K562 (cell line): ENCODE results near the gene GGT1. TPM values are rescaled to one million over a fixed set of nuclear protein-coding genes. Genes with fewer than 3 reads are reported as not detected.

Source experiments
- CC2D1A ChIP-seq: fragments of 450-650 bp; IDR thresholded peaks from 2 replicates; pipeline ENCODE4 v1.6.1; 2017; ENCODE audit warnings: mild to moderate bottlenecking
- CHD4 ChIP-seq: fragments of 200-600 bp; sonication (generic); IDR thresholded peaks from 3 replicates; pipeline ENCODE4 v1.6.1; 2012; ENCODE audit warnings: low read depth, mild to moderate bottlenecking, mixed read lengths, low read length, inconsistent platforms; ENCODE audit not compliant: insufficient read depth, insufficient replicate concordance, poor library complexity, severe bottlenecking
- E4F1 ChIP-seq: fragments of 250-450 bp; sonication (Bioruptor Pico); IDR thresholded peaks from 2 replicates; pipeline ENCODE4 v1.5.0; 2021; ENCODE audit warnings: mild to moderate bottlenecking, borderline replicate concordance
- ELF2 ChIP-seq: fragments of 250-450 bp; sonication (Bioruptor Pico); IDR thresholded peaks from 2 replicates; pipeline ENCODE4 v1.5.0; 2021; ENCODE audit warnings: mild to moderate bottlenecking
- FOXK2 ChIP-seq, 2 experiments: fragments of 450-650 bp; IDR thresholded peaks in 1 of 2; conservative IDR thresholded peaks in 1 of 2; 2 replicates each; pipeline ENCODE4 v1.6.1; 2016; ENCODE audit warnings: low read depth in 2 of 2, mild to moderate bottlenecking in 1 of 2
- ILF3 ChIP-seq: fragments of 450-650 bp; IDR thresholded peaks from 2 replicates; pipeline ENCODE4 v1.6.1; 2018; ENCODE audit warnings: antibody characterized with exemption, mild to moderate bottlenecking, moderate library complexity, borderline replicate concordance
- KAT2B ChIP-seq: IDR thresholded peaks from one replicate; pipeline ENCODE4 v1.6.1; 2012; ENCODE audit warnings: low read depth, mild to moderate bottlenecking, control low read depth, inconsistent platforms, low read length, moderate library complexity
- MYBL2 ChIP-seq, 2 experiments: fragments of 450-650 bp in 1 of 2; sonication (generic) in 1 of 2; formaldehyde crosslinking in 1 of 2; IDR thresholded peaks; 2 replicates each; pipeline versions ENCODE4 v1.6.1 to v1.8.1; 2017 to 2022; ENCODE audit warnings: borderline replicate concordance in 1 of 2, inconsistent platforms in 1 of 2, low read depth in 1 of 2, mild to moderate bottlenecking in 1 of 2, missing genetic modification reagents in 1 of 2, moderate library complexity in 1 of 2
- RBBP5 ChIP-seq: fragments of 200-600 bp; sonication (generic); IDR thresholded peaks from 2 replicates; pipeline ENCODE4 v1.6.1; 2012; ENCODE audit warnings: borderline replicate concordance, mild to moderate bottlenecking, low read length, control low read depth, inconsistent platforms; ENCODE audit not compliant: insufficient read depth, poor library complexity, severe bottlenecking
- SMAD1 ChIP-seq: fragments of 150-350 bp; IDR thresholded peaks from 2 replicates; pipeline ENCODE4 v1.6.1; 2014; ENCODE audit warnings: low read length, low read depth; ENCODE audit not compliant: partially characterized antibody
- SMARCA4 ChIP-seq: fragments of 450-650 bp; IDR thresholded peaks from 2 replicates; pipeline ENCODE4 v1.6.1; 2016
- SMARCB1 ChIP-seq: IDR thresholded peaks from 2 replicates; pipeline ENCODE4 v1.6.1; 2011; ENCODE audit warnings: improper control_type of control experiment, low read depth; ENCODE audit not compliant: insufficient read length
- TOE1 ChIP-seq, 2 experiments: fragments of 450-650 bp in 1 of 2; sonication (generic) in 1 of 2; formaldehyde crosslinking in 1 of 2; IDR thresholded peaks; 2 replicates each; pipeline versions ENCODE4 v1.7.1 to v1.8.0; 2016 to 2022; ENCODE audit warnings: borderline replicate concordance in 2 of 2, mild to moderate bottlenecking in 2 of 2, antibody characterized with exemption in 1 of 2, inconsistent platforms in 1 of 2, low read depth in 1 of 2, missing genetic modification reagents in 1 of 2, moderate library complexity in 1 of 2
- ZKSCAN3 ChIP-seq: fragments of 250-450 bp; sonication (Bioruptor Pico); IDR thresholded peaks from 2 replicates; pipeline ENCODE4 v1.4.0; 2020
- ZNF165 ChIP-seq: fragments of 250-450 bp; sonication (Bioruptor Pico); IDR thresholded peaks from 2 replicates; pipeline ENCODE4 v1.4.0; 2020; ENCODE audit warnings: borderline replicate concordance
- ZNF184 ChIP-seq: sonication (generic); formaldehyde crosslinking; IDR thresholded peaks from 2 replicates; pipeline ENCODE4 v1.5.0; 2020; ENCODE audit warnings: missing genetic modification reagents
- ZNF232 ChIP-seq: sonication (generic); formaldehyde crosslinking; IDR thresholded peaks from 2 replicates; pipeline ENCODE4 v1.8.0; 2022; ENCODE audit warnings: mild to moderate bottlenecking, missing genetic modification reagents
- ZNF253 ChIP-seq: fragments of 250-450 bp; sonication (Bioruptor Pico); conservative IDR thresholded peaks from 2 replicates; pipeline ENCODE4 v1.6.1; 2021; ENCODE audit warnings: mild to moderate bottlenecking
- ZNF347 ChIP-seq: fragments of 450-650 bp; formaldehyde crosslinking; IDR thresholded peaks from 2 replicates; pipeline ENCODE4 v1.4.0; 2020; ENCODE audit warnings: low read depth, mild to moderate bottlenecking, moderate library complexity
- ZNF395 ChIP-seq: fragments of 200-800 bp; sonication (Bioruptor generic); IDR thresholded peaks from 2 replicates; pipeline ENCODE4 v1.6.1; 2017; ENCODE audit warnings: missing genetic modification characterization, missing compliant biosample characterization
- ZNF699 ChIP-seq: fragments of 250-450 bp; sonication (Bioruptor Pico); IDR thresholded peaks from 2 replicates; pipeline ENCODE4 v1.8.0; 2021; ENCODE audit warnings: mild to moderate bottlenecking, moderate library complexity; ENCODE audit not compliant: insufficient replicate concordance
- ZNF778 ChIP-seq: fragments of 450-650 bp; formaldehyde crosslinking; IDR thresholded peaks from 2 replicates; pipeline ENCODE4 v1.4.0; 2020; ENCODE audit warnings: mild to moderate bottlenecking, moderate library complexity
- polyA plus RNA-seq, 8 experiments: library from polyadenylated mRNA; depleted of rRNA in 4 of 8; stranded (reverse) in 5 of 8; unstranded in 3 of 8; fragments of >200 nt; fragmentation: Nextera tagmentation in 2 of 8; fragmentation: Illumina TruSeq in 1 of 8; extraction: Ambion mirVana in 2 of 8; extraction: Trizol in 1 of 8; gene quantifications; 2 replicates each; pipeline versions ENCODE4 v1.2.1 to v1.2.3, GENCODE V29; 2011 to 2014; ENCODE audit warnings: inconsistent platforms in 1 of 8, missing spikeins in 1 of 8
- total RNA-seq, 7 experiments: library from RNA; depleted of rRNA in 6 of 7; stranded (reverse); fragments of >200 nt in 6 of 7; fragmentation: Illumina TruSeq in 2 of 7; extraction: Trizol in 2 of 7; gene quantifications; 2 replicates each; pipeline versions ENCODE4 v1.2.1 to v1.2.3, GENCODE V29; 2011 to 2021; ENCODE audit warnings: low replicate concordance in 1 of 7

Gene GGT1
- total and polyA plus RNA-seq, 9 of the 15 experiments (the other 6 are each of a cell fraction or from before 2014, with no cell fraction given), result 0.46 to 11.8 (median 6.9) TPM

- TF ChIP-seq FOXK2 (conservative IDR thresholded peaks at IDR 0.05 in 1 of 2, IDR thresholded peaks at IDR 0.05 in 1 of 2; ENCODE audit: low read depth in 2 of 2) (peak; percentile 63 to 74; a peak in 2 of 4 replicates), ZKSCAN3 (no peak), ZNF165 (no peak), ZNF253 (no peak), ZNF395 (CRISPR knock-in tag) (no peak; the same call in 1 of the 2 replicates), KAT2B (no peak), SMAD1 (peak; percentile 26), TOE1 (IDR thresholded peaks at IDR 0.05; ENCODE audit: borderline replicate concordance) (peak; percentile 89), TOE1 (CRISPR knock-in tag; IDR thresholded peaks at IDR 0.05; ENCODE audit: borderline replicate concordance, low read depth) (no peak), CC2D1A (no peak; the same call in 1 of the 2 replicates), CHD4 (no peak), E4F1 (CRISPR knock-in tag) (no peak), ZNF184 (CRISPR knock-in tag) (no peak), ZNF232 (CRISPR knock-in tag) (no peak), ELF2 (CRISPR knock-in tag) (peak; percentile 68; the same call in 1 of the 2 replicates), MYBL2 (IDR thresholded peaks at IDR 0.05; ENCODE audit: low read depth) (no peak), MYBL2 (CRISPR knock-in tag; IDR thresholded peaks at IDR 0.05; ENCODE audit: borderline replicate concordance) (no peak), ZNF347 (CRISPR knock-in tag) (no peak), ILF3 (no peak), ZNF699 (CRISPR knock-in tag) (no peak), ZNF778 (CRISPR knock-in tag) (no peak), SMARCB1 (no peak), SMARCA4 (no peak), RBBP5 (peak; percentile 80)
These were observed 47.6 kb upstream of the GGT1 start, which contains the start of gene SNRPD3 (continued) for GRCh38 chr22:24555165-24556039.
